Measurements from ENCODE around the gene PAX8. TPM values are rescaled to one million over a fixed set of nuclear protein-coding genes. Genes with fewer than 3 reads are reported as not detected.

The PAX8 gene
- polyA plus RNA-seq, 1 of the 3 experiments (the other 2 are of a cell fraction) = 0.23 TPM

DNA sequence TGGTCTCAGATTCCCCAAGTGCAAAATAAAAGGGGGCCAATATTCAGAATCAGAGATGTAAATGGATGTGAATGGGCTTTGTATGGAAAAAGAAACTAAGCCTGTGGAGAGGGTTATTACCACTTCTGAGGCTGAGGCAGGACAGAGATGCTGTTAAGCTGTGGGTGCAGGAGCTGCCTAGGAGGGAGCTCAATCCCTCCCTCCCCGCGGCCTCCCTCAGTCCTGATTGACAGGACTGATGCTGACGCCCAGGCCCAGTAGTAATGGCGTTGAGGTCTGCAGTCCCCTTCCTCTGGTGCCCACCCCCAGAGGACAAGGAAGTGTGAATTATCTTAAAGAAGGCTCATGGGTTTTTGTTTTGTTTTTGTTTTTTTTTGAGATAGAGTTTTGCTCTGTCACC, 64.6 kb downstream of the PAX8 start:
- peaks cover 0 to 11% of the 10 kb centered on the region in 2 experiments; a peak in 1 of 4 replicates for H3K4me1 ChIP-seq (ENCODE audit: control insufficient read depth in 1 of 2, insufficient read depth in 2 of 2, low read depth in 1 of 2, low read length in 1 of 2)
- POLR2A ChIA-PET = no interaction called here
- no peaks in the 10 kb centered on the region for H4K20me1 ChIP-seq (ENCODE audit: insufficient read depth)
- no peaks in the 10 kb centered on the region for H3K9me2 ChIP-seq
- no peak overlapping the region for H3K4me2 ChIP-seq
- no peak overlapping the region for H3K9ac ChIP-seq
- H3K79me2 ChIP-seq (ENCODE audit: insufficient read depth) = no peaks in the 10 kb centered on the region
- no peaks in the 10 kb centered on the region for H3K27me3 ChIP-seq (ENCODE audit: insufficient read depth)
- no peak overlapping the region for H3K27ac ChIP-seq (ENCODE audit: low read depth in 2 of 2, low read length in 1 of 2)
- 60% methylated on average over 1 of the region's 4 CpGs for WGBS (ENCODE audit: low lambda C conversion rate)
- H3F3A ChIP-seq (replicated peaks; ENCODE audit: insufficient read depth) = no peaks in the 10 kb centered on the region
- H3K9me3 ChIP-seq = no peaks in the 10 kb centered on the region
- CTCF ChIA-PET = interaction anchor here (1.9 to 4.7 kb wide), 4 partner anchors 10 to 76 kb away, joined by 6 to 39 read pairs (median 10); no protein-coding TSS in a partner anchor
- TF ChIP-seq, protein P1, sequence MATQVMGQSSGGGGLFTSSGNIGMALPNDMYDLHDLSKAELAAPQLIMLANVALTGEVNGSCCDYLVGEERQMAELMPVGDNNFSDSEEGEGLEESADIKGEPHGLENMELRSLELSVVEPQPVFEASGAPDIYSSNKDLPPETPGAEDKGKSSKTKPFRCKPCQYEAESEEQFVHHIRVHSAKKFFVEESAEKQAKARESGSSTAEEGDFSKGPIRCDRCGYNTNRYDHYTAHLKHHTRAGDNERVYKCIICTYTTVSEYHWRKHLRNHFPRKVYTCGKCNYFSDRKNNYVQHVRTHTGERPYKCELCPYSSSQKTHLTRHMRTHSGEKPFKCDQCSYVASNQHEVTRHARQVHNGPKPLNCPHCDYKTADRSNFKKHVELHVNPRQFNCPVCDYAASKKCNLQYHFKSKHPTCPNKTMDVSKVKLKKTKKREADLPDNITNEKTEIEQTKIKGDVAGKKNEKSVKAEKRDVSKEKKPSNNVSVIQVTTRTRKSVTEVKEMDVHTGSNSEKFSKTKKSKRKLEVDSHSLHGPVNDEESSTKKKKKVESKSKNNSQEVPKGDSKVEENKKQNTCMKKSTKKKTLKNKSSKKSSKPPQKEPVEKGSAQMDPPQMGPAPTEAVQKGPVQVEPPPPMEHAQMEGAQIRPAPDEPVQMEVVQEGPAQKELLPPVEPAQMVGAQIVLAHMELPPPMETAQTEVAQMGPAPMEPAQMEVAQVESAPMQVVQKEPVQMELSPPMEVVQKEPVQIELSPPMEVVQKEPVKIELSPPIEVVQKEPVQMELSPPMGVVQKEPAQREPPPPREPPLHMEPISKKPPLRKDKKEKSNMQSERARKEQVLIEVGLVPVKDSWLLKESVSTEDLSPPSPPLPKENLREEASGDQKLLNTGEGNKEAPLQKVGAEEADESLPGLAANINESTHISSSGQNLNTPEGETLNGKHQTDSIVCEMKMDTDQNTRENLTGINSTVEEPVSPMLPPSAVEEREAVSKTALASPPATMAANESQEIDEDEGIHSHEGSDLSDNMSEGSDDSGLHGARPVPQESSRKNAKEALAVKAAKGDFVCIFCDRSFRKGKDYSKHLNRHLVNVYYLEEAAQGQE (IDR thresholded peaks at IDR 0.05; ENCODE audit: low read depth, low read length) = no peak
- TF ChIP-seq CTCF (IDR thresholded peaks at IDR 0.05) (no peak), FOXM1 (IDR thresholded peaks at IDR 0.05; ENCODE audit: low read depth) (no peak), GABPA (IDR thresholded peaks at IDR 0.05; ENCODE audit: low read depth) (no peak), TAF1 (IDR thresholded peaks at IDR 0.05; ENCODE audit: borderline replicate concordance, low read depth, low read length) (no peak), EZH2phosphoT487 (IDR thresholded peaks at IDR 0.05; ENCODE audit: borderline replicate concordance, low read depth) (no peak)
- H2AFZ ChIP-seq (ENCODE audit: low read depth) = no peak overlapping the region
- no peak for DNase-seq
- no peaks in the 10 kb centered on the region for H3K36me3 ChIP-seq (replicated peaks in 1 of 2; ENCODE audit: control insufficient read depth in 1 of 2, insufficient read depth in 2 of 2, low read length in 1 of 2)
- no peak overlapping the region for H3K4me3 ChIP-seq (ENCODE audit: low read depth in 2 of 2, low read length in 1 of 2)

GRCh38 chr2:113213061-113213930, 65.4 kb downstream of the PAX8 start:
- Histone ChIP-seq H3K9ac (no peak overlapping the region), H3K9me3 (no peaks in the 10 kb centered on the region), H2AFZ (ENCODE audit: low read depth) (no peak overlapping the region), H3F3A (replicated peaks; ENCODE audit: insufficient read depth) (no peaks in the 10 kb centered on the region), H3K9me2 (no peaks in the 10 kb centered on the region), H3K4me2 (no peak overlapping the region), H3K4me1 (ENCODE audit: control insufficient read depth in 1 of 2, insufficient read depth in 2 of 2, low read depth in 1 of 2, low read length in 1 of 2) (peaks cover 0 to 11% of the 10 kb centered on the region in 2 experiments; a peak in 1 of 4 replicates), H3K79me2 (ENCODE audit: insufficient read depth) (no peaks in the 10 kb centered on the region), H3K4me3 (ENCODE audit: low read depth in 2 of 2, low read length in 1 of 2) (no peak overlapping the region), H3K27me3 (ENCODE audit: insufficient read depth) (no peaks in the 10 kb centered on the region), H4K20me1 (ENCODE audit: insufficient read depth) (no peaks in the 10 kb centered on the region), H3K27ac (ENCODE audit: low read depth in 2 of 2, low read length in 1 of 2) (no peak overlapping the region), H3K36me3 (replicated peaks in 1 of 2; ENCODE audit: control insufficient read depth in 1 of 2, insufficient read depth in 2 of 2, low read length in 1 of 2) (no peaks in the 10 kb centered on the region)
- CTCF ChIA-PET = interaction anchor here (1.3 to 4.7 kb wide), 8 partner anchors 9 to 177 kb away, joined by 3 to 39 read pairs (median 7); no protein-coding TSS in a partner anchor
- 93% methylated on average over 14 of the region's 14 CpGs for WGBS (ENCODE audit: low lambda C conversion rate)
- no peak for DNase-seq
- POLR2A ChIA-PET = no interaction called here
- TF ChIP-seq GATA2 (CRISPR knock-in tag; IDR thresholded peaks at IDR 0.05) (no peak), SIN3A (IDR thresholded peaks at IDR 0.05; ENCODE audit: borderline replicate concordance, low read depth, low read length) (no peak), ELF1 (IDR thresholded peaks at IDR 0.05) (no peak), RXRA (IDR thresholded peaks at IDR 0.05; ENCODE audit: borderline replicate concordance, low read depth) (no peak), PBX3 (IDR thresholded peaks at IDR 0.05) (no peak), MAX (IDR thresholded peaks at IDR 0.05; ENCODE audit: low read depth) (no peak)
